T-helper 2 cell treated with Interferon-gamma antibody and Interleukin-4, amounts not matched to agents 100 ng/mL and 5 ng/mL, for 36 hours (primary cell): ENCODE results near the gene SYNE2. TPM values are rescaled to one million over a fixed set of nuclear protein-coding genes. Genes with fewer than 3 reads are reported as not detected.

Experiments
- intact Hi-C: fragments of 100-400 bp; cut with micrococcal nuclease; formaldehyde crosslinking; loops from one replicate; pipeline ENCODE4 v1.15.1; 2023
- total RNA-seq: library from RNA; stranded (reverse); gene quantifications from 2 replicates; pipeline ENCODE4 v1.2.3, GENCODE V29; 2022

The SYNE2 gene
- total RNA-seq, 1 donor from 2014 or later, result 75.6 TPM

DNA sequence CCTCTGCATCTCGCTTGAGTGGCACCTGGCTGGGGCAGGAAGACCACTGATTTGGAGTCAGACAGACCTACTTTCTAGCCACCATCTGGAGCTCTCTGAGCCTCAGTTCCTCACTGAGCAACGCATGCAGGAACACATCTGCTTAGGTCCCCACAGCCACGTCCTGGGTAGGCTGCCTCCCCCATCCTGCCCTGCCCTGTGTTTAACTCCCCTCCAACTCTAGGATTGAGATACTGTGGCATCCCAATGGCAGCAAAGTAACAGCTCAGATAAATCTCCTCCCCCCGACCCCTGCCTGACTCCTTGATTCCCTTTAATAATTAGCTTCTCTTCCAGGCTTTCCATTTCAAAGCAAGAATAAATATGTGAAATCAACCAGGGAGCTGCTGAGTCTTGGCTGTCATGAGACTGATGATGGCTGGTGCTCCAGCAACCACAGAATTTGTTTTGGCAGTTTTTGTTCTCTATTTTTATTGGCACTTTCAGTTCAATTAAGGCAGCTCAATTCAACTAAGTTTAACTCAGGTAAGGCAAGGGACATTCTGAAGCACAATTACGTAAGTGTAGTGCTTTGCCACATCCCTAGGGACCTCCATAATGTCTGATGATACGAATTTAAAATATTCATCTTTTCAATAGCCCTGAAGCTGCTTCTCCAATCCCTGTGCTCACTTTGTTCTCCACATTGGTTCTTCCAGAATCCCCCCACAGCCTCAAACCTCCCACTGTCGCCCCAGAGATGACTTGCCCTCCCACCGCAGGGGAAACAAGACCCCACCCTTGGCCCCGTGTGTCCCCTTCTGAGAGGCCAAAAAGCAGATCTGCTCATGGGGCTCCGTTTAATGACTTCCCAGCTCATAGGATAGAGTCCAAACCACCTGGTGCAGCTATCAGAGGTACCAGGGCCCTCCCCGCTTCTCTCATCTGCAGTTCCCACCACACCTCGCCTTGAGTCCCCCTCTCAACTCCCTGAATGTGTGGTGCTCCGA, 383.1 kb downstream of the SYNE2 start:
- intact Hi-C loops, result no loop called here

DNA sequence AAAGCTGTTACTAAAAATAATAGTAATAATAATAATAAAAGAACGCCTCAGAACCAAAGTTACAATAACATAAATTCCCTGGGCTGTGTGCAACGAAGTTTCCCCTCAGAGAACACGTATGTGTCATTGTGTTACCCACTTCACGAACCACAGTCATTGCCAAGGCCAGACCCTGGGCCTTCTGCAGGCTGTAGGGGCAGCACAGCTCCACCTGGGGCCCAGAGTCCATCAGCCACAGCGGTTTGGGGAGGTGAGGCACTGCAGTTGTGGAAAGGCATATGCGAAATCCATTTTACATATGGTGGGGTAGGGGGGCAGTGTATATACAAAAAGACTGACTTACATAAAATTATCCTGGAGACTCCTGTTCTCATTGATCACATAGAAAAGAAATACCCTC, 385.2 kb downstream of the SYNE2 start:
- intact Hi-C loops, result no loop called here

DNA sequence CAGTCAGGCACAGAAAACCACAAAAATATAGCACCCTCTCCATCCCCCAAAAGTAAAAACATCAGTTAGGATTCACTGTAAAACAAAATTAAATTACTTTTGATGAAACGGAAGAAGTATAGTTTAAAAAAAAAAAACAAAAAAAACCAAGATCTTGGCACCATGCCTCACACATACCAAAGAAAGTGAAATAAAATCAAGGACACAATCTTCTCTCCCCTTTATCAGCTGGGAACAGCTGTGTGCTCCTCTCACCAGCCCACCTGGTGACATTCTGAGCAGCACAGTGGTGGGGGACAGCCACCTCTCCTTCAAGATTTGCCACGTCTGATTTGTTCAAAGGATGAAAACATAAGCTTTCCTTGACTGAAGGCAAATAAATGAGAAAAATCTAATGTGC, 385.8 kb downstream of the SYNE2 start:
- intact Hi-C loops, result no loop called here

DNA sequence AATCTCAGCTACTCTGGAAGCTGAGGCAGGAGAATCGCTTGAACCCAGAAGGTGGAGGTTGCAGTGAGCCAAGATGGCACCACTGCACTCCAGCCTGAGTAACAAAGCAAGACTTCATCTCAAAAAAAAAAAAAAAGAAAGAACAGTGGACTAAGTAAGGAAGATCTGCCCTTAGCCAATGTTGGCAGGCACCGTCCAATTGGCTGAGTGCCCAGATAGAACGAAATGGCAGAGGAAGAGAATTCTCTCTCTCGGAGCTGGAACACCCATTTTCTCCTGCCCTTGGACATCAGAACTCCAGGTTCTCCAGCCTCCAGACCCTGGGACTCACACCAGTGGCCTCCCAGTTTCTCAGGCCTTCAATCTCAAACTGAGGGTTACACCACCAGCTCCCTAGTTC, 391.5 kb downstream of the SYNE2 start:
- intact Hi-C loops, result no loop called here

DNA sequence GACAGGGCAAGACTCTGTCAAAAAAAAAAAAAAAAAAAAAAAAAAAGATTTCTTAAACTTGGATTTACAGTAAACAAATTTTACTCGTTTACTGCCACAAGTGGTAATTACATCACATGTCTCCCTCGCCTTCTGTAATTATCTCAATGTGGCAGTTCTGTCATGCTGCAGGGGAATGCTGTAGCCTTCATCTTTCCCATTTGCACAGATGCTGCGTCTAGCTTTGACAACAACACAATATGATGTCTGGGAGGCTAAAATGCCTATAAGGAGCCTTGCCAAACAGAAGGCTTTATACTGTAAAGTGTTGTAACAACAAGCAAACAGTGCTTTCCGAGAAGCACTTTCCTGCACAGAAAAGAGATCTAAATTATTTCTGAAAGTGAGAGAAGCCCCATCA, 392.7 kb downstream of the SYNE2 start:
- intact Hi-C loops, result no loop called here

DNA sequence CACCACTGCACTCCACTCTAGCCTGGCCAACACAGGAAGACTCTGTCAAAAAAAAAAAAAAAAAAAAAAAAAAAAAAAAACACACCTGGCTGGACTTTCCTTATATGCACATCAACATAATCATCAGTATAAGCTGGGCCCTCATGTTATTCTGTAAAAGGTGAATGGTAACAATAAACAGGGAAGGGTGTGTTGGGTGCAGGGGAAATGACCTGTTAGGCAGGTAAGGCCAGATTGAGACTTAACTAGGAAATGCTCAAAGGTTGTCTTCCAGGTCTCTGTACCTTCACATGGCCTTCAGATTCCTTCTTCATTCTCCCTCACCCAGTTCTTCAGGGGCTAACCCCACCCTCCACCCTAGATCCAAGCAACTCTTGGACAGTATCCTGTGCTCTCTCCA, 393.9 kb downstream of the SYNE2 start:
- intact Hi-C loops, result no loop called here

DNA sequence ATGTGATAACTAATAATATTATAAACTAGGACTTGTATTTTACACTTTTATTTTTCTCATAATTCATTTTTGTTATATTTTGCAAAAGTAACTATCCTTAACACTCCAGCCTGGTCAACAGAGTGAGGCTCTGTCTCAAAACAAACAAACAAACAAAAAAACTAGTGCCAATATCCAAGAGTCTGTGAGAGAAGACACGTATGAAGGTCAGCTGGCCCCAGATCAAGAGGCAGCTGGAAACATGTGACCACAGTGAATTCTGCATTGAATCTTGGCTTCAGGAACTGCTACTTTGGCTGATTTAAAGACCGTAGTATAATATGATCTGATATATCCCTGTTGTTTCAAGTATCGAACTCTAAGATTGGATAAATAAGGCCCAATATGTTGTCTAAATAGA, 394.4 kb downstream of the SYNE2 start:
- intact Hi-C loops, result no loop called here

DNA sequence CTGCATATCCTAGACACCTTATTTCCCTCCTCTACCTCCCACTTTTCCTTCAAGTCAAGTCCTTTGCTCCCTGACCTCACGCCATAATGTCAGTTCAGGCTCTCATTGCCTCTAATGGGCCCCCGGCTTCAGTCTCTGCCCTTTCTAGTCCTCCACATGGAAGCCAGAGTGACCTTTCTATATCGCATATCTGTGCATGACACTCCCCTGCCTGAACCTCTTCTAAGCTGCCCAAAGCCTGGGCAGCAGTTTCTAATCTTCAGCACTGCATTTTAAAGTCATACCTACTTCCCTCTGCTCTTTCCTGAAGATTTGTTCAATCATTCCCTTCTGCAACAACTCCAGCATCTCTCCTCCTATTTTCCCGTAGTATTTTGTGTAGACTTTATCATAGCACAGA, 395.9 kb downstream of the SYNE2 start:
- intact Hi-C loops, result no loop called here

DNA sequence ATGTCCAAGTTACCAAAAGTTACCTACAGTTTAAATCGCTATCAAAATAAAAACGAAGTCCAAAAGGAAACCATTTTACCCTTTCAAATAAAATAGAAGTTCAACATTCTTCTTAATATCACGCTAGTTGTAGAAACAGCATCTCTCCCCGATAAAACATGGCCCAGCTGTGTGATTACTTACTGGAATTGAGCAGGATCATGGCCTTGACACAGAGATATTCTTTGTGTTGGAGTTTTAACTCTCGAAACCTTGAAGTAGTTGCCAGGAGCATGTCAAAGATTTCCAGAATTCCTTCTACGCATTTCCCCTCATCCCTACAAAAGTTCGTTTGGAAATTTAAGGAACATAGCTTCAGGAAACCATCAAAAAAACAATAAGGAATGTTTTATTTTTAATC, 396.6 kb downstream of the SYNE2 start:
- intact Hi-C loops, result no loop called here

DNA sequence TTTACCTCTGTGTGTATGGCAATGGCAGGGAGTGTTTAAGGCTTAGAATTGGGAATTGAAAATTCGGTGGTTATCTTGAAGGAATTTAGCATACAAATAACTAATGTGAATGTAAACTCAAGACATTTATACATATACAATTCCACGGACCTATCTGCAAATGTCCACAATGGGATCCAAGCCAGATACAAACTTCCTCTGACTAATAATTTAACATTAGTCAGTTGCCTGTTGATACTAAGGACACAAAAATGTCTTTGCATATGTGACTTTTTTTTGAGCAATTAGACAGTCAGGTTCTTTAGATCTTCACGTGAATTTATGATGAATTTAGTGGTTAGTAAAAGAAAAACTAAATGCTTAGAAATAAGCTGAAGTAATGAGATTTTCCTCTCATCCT, 400.9 kb downstream of the SYNE2 start:
- intact Hi-C loops, result no loop called here

DNA sequence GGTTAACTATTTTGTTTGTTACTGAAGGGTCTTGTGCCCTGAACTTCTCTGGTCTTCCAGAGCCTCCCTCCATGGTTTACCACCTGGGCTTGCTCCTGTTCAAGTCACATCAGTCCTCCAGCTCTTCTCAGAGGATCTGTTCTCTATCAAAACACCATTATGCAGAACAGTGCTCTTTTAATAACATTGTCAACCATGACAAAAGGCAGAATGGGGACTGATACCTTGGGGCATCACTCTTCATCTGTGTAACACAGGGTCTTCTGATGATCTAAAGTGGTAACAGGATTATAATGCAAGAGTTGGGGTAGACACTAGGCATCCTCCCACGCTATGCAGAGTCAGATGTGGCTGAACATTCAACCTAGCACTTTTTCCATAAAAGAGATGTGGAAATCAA, 403.0 kb downstream of the SYNE2 start:
- intact Hi-C loops, result no loop called here

DNA sequence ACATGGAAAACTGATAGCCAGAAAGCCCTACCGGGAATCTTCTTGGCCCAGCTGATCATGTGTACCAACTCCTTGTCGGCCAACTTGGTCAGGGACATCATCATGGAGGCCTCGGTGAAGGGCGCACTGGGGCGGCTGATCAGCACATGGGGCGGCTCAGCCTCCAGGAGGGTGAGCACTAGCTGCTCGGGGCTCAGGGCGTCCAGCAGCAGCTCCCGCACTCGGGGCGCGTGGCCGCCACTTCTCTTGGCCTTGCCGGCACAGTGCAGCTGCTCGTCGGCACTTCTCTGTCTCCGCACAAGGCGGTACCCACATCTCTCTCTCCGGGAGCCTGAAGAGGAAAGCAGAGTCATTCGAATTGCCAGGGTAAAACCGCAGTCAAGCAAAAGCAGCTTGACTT, 407.6 kb downstream of the SYNE2 start:
- intact Hi-C loops, result loop anchor here (10.0 kb wide), 1 partner anchor 616 kb away; the partner anchor contains the start of gene WDR89

DNA sequence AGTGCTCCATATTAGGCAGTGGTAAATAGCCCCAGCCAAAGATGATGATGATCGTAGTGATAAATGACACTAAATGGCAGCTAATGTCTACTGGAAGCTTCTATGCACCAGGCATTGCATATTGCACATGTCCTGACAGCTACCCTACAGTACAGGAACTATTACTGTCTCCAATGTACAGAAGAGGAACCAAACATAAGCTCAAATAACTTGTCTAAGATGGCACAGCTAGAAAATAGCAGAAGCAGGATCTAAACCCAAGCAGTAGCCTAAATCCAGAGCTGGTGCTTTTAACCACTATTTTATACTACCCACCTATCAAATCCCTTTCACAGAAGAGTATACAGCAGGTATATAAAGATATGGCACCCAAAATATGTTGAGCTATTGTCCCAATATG, 412.4 kb downstream of the SYNE2 start:
- intact Hi-C loops, result loop anchor here (10.0 kb wide), 1 partner anchor 620 kb away; the partner anchor contains the start of gene WDR89

DNA sequence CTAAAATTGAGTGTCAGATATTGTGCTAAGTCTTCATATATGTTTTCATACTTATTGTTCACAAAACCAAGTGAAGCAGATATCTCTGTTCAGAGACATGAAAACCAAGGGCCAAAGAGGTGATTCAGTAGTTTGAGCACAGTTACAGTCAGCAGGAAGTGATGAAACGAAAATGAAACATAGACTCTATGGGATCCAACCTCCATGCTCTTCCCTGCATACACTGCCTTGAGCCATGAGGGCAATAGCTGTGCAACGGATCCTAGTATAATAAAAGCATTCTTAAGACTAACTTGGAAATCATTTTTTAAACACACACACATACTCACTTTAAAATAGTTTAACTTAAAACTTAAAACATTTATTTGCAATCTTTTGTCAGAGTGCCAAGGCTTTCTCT, 413.4 kb downstream of the SYNE2 start:
- intact Hi-C loops, result loop anchor here (1.0 to 10.0 kb wide), 3 partner anchors 14 to 621 kb away; partner anchors contain the start of gene WDR89

DNA sequence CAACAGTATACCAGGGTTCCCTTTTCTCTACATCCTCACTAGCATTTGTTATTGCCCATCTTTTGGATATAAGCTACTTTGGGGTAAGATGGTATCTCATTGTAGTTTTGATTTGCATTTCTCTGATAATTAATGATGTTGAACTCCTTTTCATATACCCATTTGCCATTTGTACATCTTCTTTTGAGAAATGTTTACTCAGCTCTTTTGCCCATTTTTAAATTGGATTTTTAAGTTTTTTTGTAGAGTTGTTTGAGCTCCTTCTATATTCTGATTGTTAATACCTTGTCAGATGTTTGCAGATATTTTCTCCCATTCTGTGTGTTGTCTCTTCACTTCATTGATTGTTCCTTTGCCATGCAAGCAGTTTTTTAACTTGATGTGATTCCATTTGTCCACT, 419.2 kb downstream of the SYNE2 start:
- intact Hi-C loops, result no loop called here

Other genes with a start within 250 kb of the SYNE2 start
- 22.1 and 22.9 TPM in 2 replicates for gene WDR89, start 211.1 kb upstream of the SYNE2 start, total RNA-seq
- gene SGPP1, start 124.9 kb upstream of the SYNE2 start, total RNA-seq, result 19.2 and 19.3 TPM in 2 replicates